SU-DHL-6 (cell line): Measurements from ENCODE around the gene UEVLD.

Experiments used
- H2AFZ ChIP-seq: fragments of 200-600 bp; sonication (generic); 2 replicates; pipeline ENCODE4 v1.6.1; 2014; ENCODE audit warnings: low read depth, mild to moderate bottlenecking, moderate library complexity, mixed read lengths, antibody characterized with exemption, low read length; ENCODE audit not compliant: severe bottlenecking
- H3F3A ChIP-seq: fragments of 200-600 bp; shearing (Covaris generic); 2 replicates; pipeline ENCODE4 v1.6.0; 2016; ENCODE audit warnings: antibody characterized with exemption, mild to moderate bottlenecking; ENCODE audit not compliant: insufficient read depth
- H3K27ac ChIP-seq: fragments of 200-600 bp; sonication (generic); 2 replicates; pipeline ENCODE4 v1.5.1; 2016; ENCODE audit warnings: low read depth, mild to moderate bottlenecking, low read length, moderate library complexity, mixed read lengths
- H3K27me3 ChIP-seq: fragments of 200-600 bp; sonication (generic), shearing (Covaris generic); 2 replicates; pipeline ENCODE4 v1.6.0; 2014; ENCODE audit warnings: mild to moderate bottlenecking, low read length
- H3K36me3 ChIP-seq: fragments of 200-600 bp; sonication (generic); 2 replicates; pipeline ENCODE4 v1.6.1; 2014; ENCODE audit warnings: mild to moderate bottlenecking, low read length, mixed read lengths
- H3K4me2 ChIP-seq: fragments of 300-600, 200-600 bp; shearing (Covaris generic), sonication (generic); 2 replicates; pipeline ENCODE4 v1.6.0; 2014; ENCODE audit warnings: low read length, low read depth, mild to moderate bottlenecking; ENCODE audit not compliant: poor library complexity, severe bottlenecking
- H3K4me3 ChIP-seq: fragments of 200-600 bp; sonication (generic); 2 replicates; pipeline ENCODE4 v1.5.1; 2014; ENCODE audit warnings: antibody characterized with exemption, low read length, mild to moderate bottlenecking, mixed read lengths; ENCODE audit not compliant: insufficient read depth, poor library complexity, severe bottlenecking
- H3K79me2 ChIP-seq: fragments of 200-600 bp; sonication (generic); 2 replicates; pipeline ENCODE4 v1.6.1; 2014; ENCODE audit warnings: mild to moderate bottlenecking, low read length, moderate library complexity; ENCODE audit not compliant: insufficient read depth
- H3K9ac ChIP-seq: fragments of 200-600 bp; sonication (generic); 2 replicates; pipeline ENCODE4 v1.7.0; 2014; ENCODE audit warnings: mild to moderate bottlenecking, low read length
- H3K9me2 ChIP-seq: fragments of 200-600 bp; sonication (generic); replicated peaks from 2 replicates; pipeline ENCODE4 v1.6.1; 2014; ENCODE audit warnings: low read length; ENCODE audit not compliant: insufficient read depth
- H3K9me3 ChIP-seq: fragments of 200-600 bp; sonication (generic); 2 replicates; pipeline ENCODE4 v1.6.1; 2014; ENCODE audit warnings: low read length, mixed read lengths; ENCODE audit not compliant: insufficient read depth
- H4K20me1 ChIP-seq: fragments of 200-600 bp; sonication (generic); 2 replicates; pipeline ENCODE4 v1.6.1; 2014; ENCODE audit warnings: low read depth, mild to moderate bottlenecking, antibody characterized with exemption, low read length, moderate library complexity, mixed read lengths
- CTCF ChIP-seq: fragments of 200-600 bp; sonication (generic); IDR thresholded peaks from one replicate; pipeline ENCODE4 v1.5.1; 2017; ENCODE audit warnings: antibody characterized with exemption, mild to moderate bottlenecking, low read length, moderate library complexity; ENCODE audit not compliant: insufficient read depth, poor library complexity, severe bottlenecking
- EZH2phosphoT487 ChIP-seq: fragments of 200-600 bp; sonication (generic), shearing (Covaris generic); conservative IDR thresholded peaks from 2 replicates; pipeline ENCODE4 v1.6.1; 2018; ENCODE audit warnings: mild to moderate bottlenecking, antibody characterized with exemption, low read length, moderate library complexity, mixed read lengths

The UEVLD gene

GRCh38 chr11:18614667-18615066, 26.1 kb upstream of the UEVLD start:
- peaks cover 28% of the 10 kb centered on the region for H3K79me2 ChIP-seq
- H3F3A ChIP-seq = no peaks in the 10 kb centered on the region

GRCh38 chr11:18612394-18612793, 23.9 kb upstream of the UEVLD start:
- Histone ChIP-seq H3K9ac (no peak overlapping the region), H3K9me3 (no peaks in the 10 kb centered on the region), H2AFZ (no peak overlapping the region), H3K27ac (no peak overlapping the region), H3K36me3 (peaks cover 22% of the 10 kb centered on the region; the same call in 1 of the 2 replicates), H3K9me2 (no peaks in the 10 kb centered on the region), H3K27me3 (no peaks in the 10 kb centered on the region), H3K79me2 (peaks cover 6% of the 10 kb centered on the region; the same call in 1 of the 2 replicates), H3K4me3 (no peak overlapping the region), H4K20me1 (no peaks in the 10 kb centered on the region), H3K4me2 (no peak overlapping the region), H3F3A (no peaks in the 10 kb centered on the region)
- TF ChIP-seq EZH2phosphoT487 = no peak
- TF ChIP-seq CTCF = no peak

More at GRCh38 chr11:18614667-18615066, 26.1 kb upstream of the UEVLD start:
- Histone ChIP-seq H3K27me3 (no peaks in the 10 kb centered on the region), H3K36me3 (peaks cover 10% of the 10 kb centered on the region; the same call in 1 of the 2 replicates), H3K4me2 (no peak overlapping the region), H4K20me1 (no peaks in the 10 kb centered on the region), H3K4me3 (no peak overlapping the region), H2AFZ (no peak overlapping the region), H3K9me2 (no peaks in the 10 kb centered on the region), H3K9ac (no peak overlapping the region), H3K9me3 (no peaks in the 10 kb centered on the region), H3K27ac (no peak overlapping the region)
- TF ChIP-seq CTCF (no peak), EZH2phosphoT487 (no peak)

- Histone ChIP-seq H3K27me3 (no peaks in the 10 kb centered on the region), H3K27ac (no peak overlapping the region), H3K4me2 (no peak overlapping the region), H3F3A (no peaks in the 10 kb centered on the region), H2AFZ (no peak overlapping the region), H3K9me2 (no peaks in the 10 kb centered on the region), H4K20me1 (no peaks in the 10 kb centered on the region), H3K9me3 (no peaks in the 10 kb centered on the region), H3K36me3 (peaks cover 22% of the 10 kb centered on the region; the same call in 1 of the 2 replicates), H3K4me3 (no peak overlapping the region), H3K9ac (no peak overlapping the region), H3K79me2 (no peaks in the 10 kb centered on the region)
- TF ChIP-seq CTCF (no peak), EZH2phosphoT487 (no peak)
Measured at GRCh38 chr11:18611196-18611595, 22.7 kb upstream of the UEVLD start.
